ENCODE data around the gene LRRC75B.

LRRC75B gene

GRCh38 chr22:24588381-24588756 lies 4.5 kb downstream of the LRRC75B start:
- no peak for ATAC-seq
- TF ChIP-seq ZFP30 (CRISPR knock-in tag; IDR thresholded peaks at IDR 0.05) (no peak), TSHZ2 (CRISPR knock-in tag; IDR thresholded peaks at IDR 0.05) (no peak), ISL1 (CRISPR knock-in tag; IDR thresholded peaks at IDR 0.05) (no peak), PATZ1 (CRISPR knock-in tag; IDR thresholded peaks at IDR 0.05; ENCODE audit: borderline replicate concordance) (no peak), GLIS3 (CRISPR knock-in tag; IDR thresholded peaks at IDR 0.05) (no peak)

- no peak for ATAC-seq
- TF ChIP-seq ARNTL (CRISPR knock-in tag; IDR thresholded peaks at IDR 0.05; ENCODE audit: borderline replicate concordance, low read depth) (no peak), ZFP30 (CRISPR knock-in tag; IDR thresholded peaks at IDR 0.05) (no peak), TOX (CRISPR knock-in tag; IDR thresholded peaks at IDR 0.05; ENCODE audit: borderline replicate concordance) (no peak), PATZ1 (CRISPR knock-in tag; IDR thresholded peaks at IDR 0.05; ENCODE audit: borderline replicate concordance) (no peak), ZNF70 (CRISPR knock-in tag; IDR thresholded peaks at IDR 0.05) (no peak), POU6F1 (CRISPR knock-in tag; IDR thresholded peaks at IDR 0.05; ENCODE audit: borderline replicate concordance, low read depth) (no peak), ZFP3 (CRISPR knock-in tag; IDR thresholded peaks at IDR 0.05) (no peak), ZC3H10 (CRISPR knock-in tag; IDR thresholded peaks at IDR 0.05) (no peak), CREB5 (CRISPR knock-in tag; IDR thresholded peaks at IDR 0.05; ENCODE audit: low read depth) (no peak), CSRNP3 (CRISPR knock-in tag; IDR thresholded peaks at IDR 0.05) (no peak), CSDC2 (CRISPR knock-in tag; IDR thresholded peaks at IDR 0.05) (no peak), GLIS3 (CRISPR knock-in tag; IDR thresholded peaks at IDR 0.05) (no peak), ISL1 (CRISPR knock-in tag; IDR thresholded peaks at IDR 0.05) (no peak), PPARA (CRISPR knock-in tag; IDR thresholded peaks at IDR 0.05; ENCODE audit: borderline replicate concordance) (no peak), TCF4 (CRISPR knock-in tag; IDR thresholded peaks at IDR 0.05; ENCODE audit: borderline replicate concordance) (no peak), ZNF565 (CRISPR knock-in tag; conservative IDR thresholded peaks at IDR 0.05; ENCODE audit: low read depth) (no peak), RARB (CRISPR knock-in tag; IDR thresholded peaks at IDR 0.05) (no peak), ZNF8 (CRISPR knock-in tag; IDR thresholded peaks at IDR 0.05) (no peak), OSR1 (CRISPR knock-in tag; IDR thresholded peaks at IDR 0.05) (no peak), SNAI2 (CRISPR knock-in tag; IDR thresholded peaks at IDR 0.05) (no peak)
Measured at GRCh38 chr22:24587948-24588347, 4.9 kb downstream of the LRRC75B start.

Measured in SK-N-SH treated with all-trans-retinoic acid at 6 μM for 48 hours (cell line).